ENCODE measurements around the gene MT1A. TPM values are rescaled to one million over a fixed set of nuclear protein-coding genes. Genes with fewer than 3 reads are reported as not detected.

MT1A gene
- total RNA-seq, 1 donor: 0.72 TPM

- no peak for DNase-seq (ENCODE audit: low read depth)
- TF ChIP-seq CTCF (IDR thresholded peaks at IDR 0.05; ENCODE audit: insufficient read depth, low read length): no peak
- no peak overlapping the region for H3K4me3 ChIP-seq (ENCODE audit: low read depth, low read length)
These were observed 7.3 kb upstream of the MT1A start for GRCh38 chr16:56631197-56631596.

DNA sequence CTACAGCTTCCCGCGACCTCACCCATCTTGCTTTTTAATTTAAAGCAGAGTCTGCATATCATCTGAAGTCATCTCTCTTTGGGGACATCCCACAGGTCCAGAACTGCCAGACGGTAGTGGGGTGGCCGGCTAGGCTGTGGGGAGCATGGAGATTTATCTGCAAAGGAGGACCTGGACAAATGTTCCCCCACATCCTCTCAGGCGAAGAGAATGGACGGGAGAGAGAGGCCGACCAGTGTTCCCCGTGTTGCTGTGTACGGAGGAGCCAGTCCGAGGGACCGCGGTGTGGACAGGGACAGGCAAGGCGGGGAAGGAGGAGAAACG lies 6.7 kb upstream of the MT1A start:
- no peak for DNase-seq (ENCODE audit: low read depth)
- TF ChIP-seq CTCF (IDR thresholded peaks at IDR 0.05; ENCODE audit: insufficient read depth, low read length): no peak
- H3K4me3 ChIP-seq (ENCODE audit: low read depth, low read length): peak overlapping the region; percentile 51

DNA sequence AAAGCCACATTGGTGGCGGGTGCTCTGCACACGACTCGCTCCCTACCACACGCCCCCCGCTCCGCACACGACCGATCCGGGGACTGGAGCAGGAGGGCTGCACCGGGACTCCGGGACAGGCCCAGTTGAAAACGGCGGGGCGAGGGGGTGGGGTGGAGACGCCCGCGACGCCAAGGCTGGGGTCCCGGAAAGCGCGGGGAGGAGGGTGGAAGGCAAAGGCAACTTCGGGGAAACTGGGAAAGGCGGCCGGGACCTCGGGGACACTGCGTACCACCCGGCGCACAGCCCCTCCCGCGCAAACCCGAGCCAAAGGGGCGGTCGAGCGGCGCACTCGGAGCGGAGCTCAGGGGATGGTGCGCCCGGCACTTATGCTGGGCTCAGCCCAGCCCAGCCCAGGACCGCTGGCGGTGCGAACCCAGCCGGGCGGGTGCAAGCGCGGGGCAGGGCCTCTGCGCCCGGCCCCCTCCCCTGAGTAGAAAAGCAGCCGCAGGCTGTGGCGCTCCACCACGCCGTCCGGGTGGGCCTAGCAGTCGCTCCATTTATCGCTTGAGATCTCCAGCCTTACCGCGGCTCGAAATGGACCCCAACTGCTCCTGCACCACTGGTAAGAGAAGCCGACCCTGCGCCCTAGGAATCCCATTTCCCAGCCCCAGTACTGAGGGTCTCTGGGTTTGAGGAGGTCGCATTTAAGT lies 6.2 kb upstream of the MT1A start, which contains the start of gene MT1M:
Gene MT1M, plus strand, starts transcription at position 504 of the 692 bp plus-strand sequence. Its CDS starts 73 bp downstream, at position 577.
- DNase-seq (ENCODE audit: low read depth): no peak
- TF ChIP-seq CTCF (IDR thresholded peaks at IDR 0.05; ENCODE audit: insufficient read depth, low read length): no peak

GRCh38 chr16:56632848-56633365 lies 5.6 kb upstream of the MT1A start:
- peak overlapping the region; percentile 51 for H3K4me3 ChIP-seq (ENCODE audit: low read depth, low read length)
- no peak for DNase-seq (ENCODE audit: low read depth)
- no peak for TF ChIP-seq CTCF (IDR thresholded peaks at IDR 0.05; ENCODE audit: insufficient read depth, low read length)

More for the DNA sequence above, 6.2 kb upstream of the MT1A start, which contains the start of gene MT1M:
- H3K4me3 ChIP-seq (ENCODE audit: low read depth, low read length): peak within 1 kb of the TSS; percentile 51

DNA sequence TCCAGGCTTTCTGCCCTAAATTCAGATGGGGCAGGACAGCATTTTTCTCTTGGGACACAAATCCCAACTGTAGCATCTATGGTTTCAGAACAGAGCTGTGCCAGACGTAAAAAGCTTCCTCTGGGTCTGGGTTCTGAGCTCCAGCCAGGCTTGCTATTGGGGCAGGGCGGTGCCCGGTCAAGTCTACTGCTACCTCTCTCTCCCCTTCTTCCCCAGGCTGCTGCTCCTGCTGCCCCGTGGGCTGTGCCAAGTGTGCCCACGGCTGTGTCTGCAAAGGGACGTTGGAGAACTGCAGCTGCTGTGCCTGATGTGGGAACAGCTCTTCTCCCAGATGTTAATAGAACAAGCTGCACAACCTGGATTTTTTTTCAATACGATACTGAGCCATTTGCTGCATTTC lies 4.9 kb upstream of the MT1A start:
- no peak for DNase-seq (ENCODE audit: low read depth)
- no peak for TF ChIP-seq CTCF (IDR thresholded peaks at IDR 0.05; ENCODE audit: insufficient read depth, low read length)

DNA sequence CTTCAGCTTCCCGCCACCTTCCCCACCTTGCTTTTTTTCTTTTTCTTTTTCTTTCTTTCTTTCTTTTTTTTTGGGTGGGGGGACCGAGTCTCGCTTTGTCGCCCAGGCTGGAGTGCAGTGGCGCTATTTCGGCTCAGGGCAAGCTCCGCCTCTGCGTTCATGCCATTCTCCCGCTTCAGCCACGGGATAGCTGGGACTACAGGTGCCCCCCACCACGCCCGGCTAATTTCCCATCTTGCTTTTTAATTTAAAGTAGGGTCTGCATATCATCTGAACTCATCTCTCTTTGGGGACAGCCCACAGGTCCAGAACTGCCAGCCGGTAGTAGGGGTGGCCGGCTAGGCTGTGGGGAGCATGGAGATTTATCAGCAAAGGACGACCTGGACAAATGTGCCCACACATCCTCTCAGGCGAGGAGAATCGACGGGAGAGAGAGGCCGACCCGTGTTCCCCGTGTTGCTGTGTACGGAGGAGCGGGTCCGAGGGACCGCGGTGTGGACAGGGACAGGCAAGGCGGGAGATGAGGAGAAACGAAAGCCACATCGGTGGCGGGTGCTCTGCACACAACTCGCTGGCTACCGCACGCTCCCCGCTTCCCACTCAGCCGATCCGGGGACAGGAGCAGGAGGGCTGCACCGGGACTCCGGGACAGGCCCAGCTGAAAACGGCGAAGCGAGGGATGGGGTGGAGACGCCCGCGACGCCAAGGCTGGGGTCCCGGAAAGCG lies 3.6 kb upstream of the MT1A start:
- no peak overlapping the region for H3K4me3 ChIP-seq (ENCODE audit: low read depth, low read length)
- DNase-seq (ENCODE audit: low read depth): no peak
- no peak for TF ChIP-seq CTCF (IDR thresholded peaks at IDR 0.05; ENCODE audit: insufficient read depth, low read length)

More for the DNA sequence above, 4.9 kb upstream of the MT1A start:
- H3K4me3 ChIP-seq (ENCODE audit: low read depth, low read length): no peak overlapping the region
